GM18498 (cell line): ENCODE measurements around the gene SHISAL1.

ENCODE experiments used
- ATAC-seq: cut with Tn5 transposase; IDR thresholded peaks from one replicate; pipeline ENCODE4 v1.9.1; 2021; ENCODE audit warnings: mild to moderate bottlenecking, moderate library complexity; ENCODE audit not compliant: unreplicated experiment

The SHISAL1 gene

GRCh38 chr22:44197271-44197670, 115.5 kb downstream of the SHISAL1 start:
- no peak for ATAC-seq

GRCh38 chr22:44196731-44197131, 116.0 kb downstream of the SHISAL1 start:
- no peak for ATAC-seq

GRCh38 chr22:44196241-44196640, 116.5 kb downstream of the SHISAL1 start:
- ATAC-seq: no peak

GRCh38 chr22:44195189-44195871, 117.4 kb downstream of the SHISAL1 start:
- no peak for ATAC-seq

- ATAC-seq: no peak
Measured at GRCh38 chr22:44194569-44194968, 118.2 kb downstream of the SHISAL1 start.
